K562 (cell line): ENCODE results near the gene NAPEPLD. TPM values are rescaled to one million over a fixed set of nuclear protein-coding genes. Genes with fewer than 3 reads are reported as not detected.
A peak's percentile ranks its signal among the peaks of the same experiment; 100 is the strongest.

Experiments
- GATAD2A ChIP-seq: fragments of 450-650 bp; IDR thresholded peaks from 2 replicates; pipeline ENCODE4 v1.6.1; 2017
- HBP1 ChIP-seq: fragments of 450-650 bp; formaldehyde crosslinking; IDR thresholded peaks from 2 replicates; pipeline ENCODE4 v1.4.0; 2022; ENCODE audit warnings: missing genetic modification characterization
- ZBTB1 ChIP-seq: sonication (generic); formaldehyde crosslinking; IDR thresholded peaks from 2 replicates; pipeline ENCODE4 v1.8.1; 2023; ENCODE audit warnings: missing genetic modification reagents, low read depth, mild to moderate bottlenecking, borderline replicate concordance
- ZBTB11 ChIP-seq, 3 experiments: fragments of 200-800 bp in 1 of 3; fragments of 250-450 bp in 1 of 3; fragments of 450-650 bp in 1 of 3; sonication (Bioruptor Pico) in 1 of 3; sonication (Bioruptor generic) in 1 of 3; formaldehyde crosslinking in 1 of 3; IDR thresholded peaks; 2 replicates each; pipeline versions ENCODE4 v1.6.1 to v1.8.0; 2016 to 2022; ENCODE audit warnings: mild to moderate bottlenecking in 2 of 3, missing genetic modification characterization in 2 of 3, missing compliant biosample characterization in 1 of 3, moderate library complexity in 1 of 3
- polyA plus RNA-seq, 8 experiments: library from polyadenylated mRNA; depleted of rRNA in 4 of 8; stranded (reverse) in 5 of 8; unstranded in 3 of 8; fragments of >200 nt; fragmentation: Nextera tagmentation in 2 of 8; fragmentation: Illumina TruSeq in 1 of 8; extraction: Ambion mirVana in 2 of 8; extraction: Trizol in 1 of 8; gene quantifications; 2 replicates each; pipeline versions ENCODE4 v1.2.1 to v1.2.3, GENCODE V29; 2011 to 2014; ENCODE audit warnings: inconsistent platforms in 1 of 8, missing spikeins in 1 of 8
- total RNA-seq, 7 experiments: library from RNA; depleted of rRNA in 6 of 7; stranded (reverse); fragments of >200 nt in 6 of 7; fragmentation: Illumina TruSeq in 2 of 7; extraction: Trizol in 2 of 7; gene quantifications; 2 replicates each; pipeline versions ENCODE4 v1.2.1 to v1.2.3, GENCODE V29; 2011 to 2021; ENCODE audit warnings: low replicate concordance in 1 of 7
- TF ChIP-seq, protein P1 (sequence below): sonication (generic); formaldehyde crosslinking; IDR thresholded peaks from 2 replicates; pipeline ENCODE4 v1.8.1; 2023; ENCODE audit warnings: missing genetic modification reagents, mild to moderate bottlenecking, borderline replicate concordance
- TF ChIP-seq, protein P2 (sequence below): sonication (generic); formaldehyde crosslinking; IDR thresholded peaks from 2 replicates; pipeline ENCODE4 v1.8.1; 2023; ENCODE audit warnings: mild to moderate bottlenecking, missing genetic modification reagents

NAPEPLD gene
- total and polyA plus RNA-seq, 9 of the 15 experiments (the other 6 are each of a cell fraction or from before 2014, with no cell fraction given) = 3.2 to 11.0 (median 7.5) TPM

GRCh38 chr7:103074519-103075336, 74.2 kb downstream of the NAPEPLD start, which contains the start of the genes ARMC10 and FBXL13 (continued):
- TF ChIP-seq, protein P1, sequence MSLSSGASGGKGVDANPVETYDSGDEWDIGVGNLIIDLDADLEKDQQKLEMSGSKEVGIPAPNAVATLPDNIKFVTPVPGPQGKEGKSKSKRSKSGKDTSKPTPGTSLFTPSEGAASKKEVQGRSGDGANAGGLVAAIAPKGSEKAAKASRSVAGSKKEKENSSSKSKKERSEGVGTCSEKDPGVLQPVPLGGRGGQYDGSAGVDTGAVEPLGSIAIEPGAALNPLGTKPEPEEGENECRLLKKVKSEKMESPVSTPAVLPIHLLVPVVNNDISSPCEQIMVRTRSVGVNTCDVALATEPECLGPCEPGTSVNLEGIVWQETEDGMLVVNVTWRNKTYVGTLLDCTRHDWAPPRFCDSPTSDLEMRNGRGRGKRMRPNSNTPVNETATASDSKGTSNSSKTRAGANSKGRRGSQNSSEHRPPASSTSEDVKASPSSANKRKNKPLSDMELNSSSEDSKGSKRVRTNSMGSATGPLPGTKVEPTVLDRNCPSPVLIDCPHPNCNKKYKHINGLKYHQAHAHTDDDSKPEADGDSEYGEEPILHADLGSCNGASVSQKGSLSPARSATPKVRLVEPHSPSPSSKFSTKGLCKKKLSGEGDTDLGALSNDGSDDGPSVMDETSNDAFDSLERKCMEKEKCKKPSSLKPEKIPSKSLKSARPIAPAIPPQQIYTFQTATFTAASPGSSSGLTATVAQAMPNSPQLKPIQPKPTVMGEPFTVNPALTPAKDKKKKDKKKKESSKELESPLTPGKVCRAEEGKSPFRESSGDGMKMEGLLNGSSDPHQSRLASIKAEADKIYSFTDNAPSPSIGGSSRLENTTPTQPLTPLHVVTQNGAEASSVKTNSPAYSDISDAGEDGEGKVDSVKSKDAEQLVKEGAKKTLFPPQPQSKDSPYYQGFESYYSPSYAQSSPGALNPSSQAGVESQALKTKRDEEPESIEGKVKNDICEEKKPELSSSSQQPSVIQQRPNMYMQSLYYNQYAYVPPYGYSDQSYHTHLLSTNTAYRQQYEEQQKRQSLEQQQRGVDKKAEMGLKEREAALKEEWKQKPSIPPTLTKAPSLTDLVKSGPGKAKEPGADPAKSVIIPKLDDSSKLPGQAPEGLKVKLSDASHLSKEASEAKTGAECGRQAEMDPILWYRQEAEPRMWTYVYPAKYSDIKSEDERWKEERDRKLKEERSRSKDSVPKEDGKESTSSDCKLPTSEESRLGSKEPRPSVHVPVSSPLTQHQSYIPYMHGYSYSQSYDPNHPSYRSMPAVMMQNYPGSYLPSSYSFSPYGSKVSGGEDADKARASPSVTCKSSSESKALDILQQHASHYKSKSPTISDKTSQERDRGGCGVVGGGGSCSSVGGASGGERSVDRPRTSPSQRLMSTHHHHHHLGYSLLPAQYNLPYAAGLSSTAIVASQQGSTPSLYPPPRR (CRISPR knock-in tag) = 0 out of 2 replicates have a peak, but pooled peaks have one; percentile 54
- TF ChIP-seq, protein P2, sequence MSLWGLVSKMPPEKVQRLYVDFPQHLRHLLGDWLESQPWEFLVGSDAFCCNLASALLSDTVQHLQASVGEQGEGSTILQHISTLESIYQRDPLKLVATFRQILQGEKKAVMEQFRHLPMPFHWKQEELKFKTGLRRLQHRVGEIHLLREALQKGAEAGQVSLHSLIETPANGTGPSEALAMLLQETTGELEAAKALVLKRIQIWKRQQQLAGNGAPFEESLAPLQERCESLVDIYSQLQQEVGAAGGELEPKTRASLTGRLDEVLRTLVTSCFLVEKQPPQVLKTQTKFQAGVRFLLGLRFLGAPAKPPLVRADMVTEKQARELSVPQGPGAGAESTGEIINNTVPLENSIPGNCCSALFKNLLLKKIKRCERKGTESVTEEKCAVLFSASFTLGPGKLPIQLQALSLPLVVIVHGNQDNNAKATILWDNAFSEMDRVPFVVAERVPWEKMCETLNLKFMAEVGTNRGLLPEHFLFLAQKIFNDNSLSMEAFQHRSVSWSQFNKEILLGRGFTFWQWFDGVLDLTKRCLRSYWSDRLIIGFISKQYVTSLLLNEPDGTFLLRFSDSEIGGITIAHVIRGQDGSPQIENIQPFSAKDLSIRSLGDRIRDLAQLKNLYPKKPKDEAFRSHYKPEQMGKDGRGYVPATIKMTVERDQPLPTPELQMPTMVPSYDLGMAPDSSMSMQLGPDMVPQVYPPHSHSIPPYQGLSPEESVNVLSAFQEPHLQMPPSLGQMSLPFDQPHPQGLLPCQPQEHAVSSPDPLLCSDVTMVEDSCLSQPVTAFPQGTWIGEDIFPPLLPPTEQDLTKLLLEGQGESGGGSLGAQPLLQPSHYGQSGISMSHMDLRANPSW = peak; percentile 78; the same call in 1 of the 2 replicates
- peak in 1 of 3 experiments; percentile 84; a peak in 3 of 6 replicates for TF ChIP-seq ZBTB11 (CRISPR knock-in tag; IDR thresholded peaks at IDR 0.05)
- TF ChIP-seq ZBTB1 (CRISPR knock-in tag) = peak; percentile 74
- TF ChIP-seq GATAD2A = no peak
- peak; percentile 88 for TF ChIP-seq HBP1 (CRISPR knock-in tag)
